ENCODE measurements around the gene PANX2.
A peak's percentile ranks its signal among the peaks of the same experiment; 100 is the strongest.

The PANX2 gene

GRCh38 chr22:50182176-50183081 lies 11.9 kb downstream of the PANX2 start:
- H3K4me3 Mint-ChIP-seq = no peak overlapping the region
- peaks cover 8% of the 10 kb centered on the region for H3K36me3 Mint-ChIP-seq (ENCODE audit: low read depth)
- no peak overlapping the region for H3K27ac Mint-ChIP-seq
- no peaks in the 10 kb centered on the region for H3K9me3 Mint-ChIP-seq
- H3K4me1 Mint-ChIP-seq (ENCODE audit: low read depth) = peaks cover 15% of the 10 kb centered on the region
- DNase-seq = no peak
- H3K27me3 Mint-ChIP-seq = peaks cover 10% of the 10 kb centered on the region

GRCh38 chr22:50183141-50183971 lies 12.8 kb downstream of the PANX2 start:
- no peaks in the 10 kb centered on the region for H3K9me3 Mint-ChIP-seq
- peaks cover 7% of the 10 kb centered on the region for H3K27me3 Mint-ChIP-seq
- H3K27ac Mint-ChIP-seq = no peak overlapping the region
- no peak for DNase-seq
- H3K4me3 Mint-ChIP-seq = no peak overlapping the region
- peaks cover 13% of the 10 kb centered on the region for H3K36me3 Mint-ChIP-seq (ENCODE audit: low read depth)
- peaks cover 22% of the 10 kb centered on the region for H3K4me1 Mint-ChIP-seq (ENCODE audit: low read depth)

GRCh38 chr22:50184004-50184901 lies 13.7 kb downstream of the PANX2 start:
- Mint-ChIP-seq H3K4me3 (peak overlapping the region; percentile 76), H3K36me3 (ENCODE audit: low read depth) (peaks cover 18% of the 10 kb centered on the region)
- DNase-seq = no peak

GRCh38 chr22:50184902-50185374 lies 14.4 kb downstream of the PANX2 start:
- Mint-ChIP-seq H3K27me3 (peaks cover 2% of the 10 kb centered on the region), H3K4me3 (peak overlapping the region; percentile 80), H3K27ac (no peak overlapping the region), H3K36me3 (ENCODE audit: low read depth) (peaks cover 22% of the 10 kb centered on the region), H3K9me3 (no peaks in the 10 kb centered on the region), H3K4me1 (ENCODE audit: low read depth) (peaks cover 34% of the 10 kb centered on the region)
- DNase-seq = no peak

More at GRCh38 chr22:50184004-50184901, 13.7 kb downstream of the PANX2 start:
- Mint-ChIP-seq H3K27me3 (peaks cover 7% of the 10 kb centered on the region), H3K9me3 (no peaks in the 10 kb centered on the region), H3K27ac (no peak overlapping the region), H3K4me1 (ENCODE audit: low read depth) (peaks cover 31% of the 10 kb centered on the region)

GRCh38 chr22:50185375-50186087 lies 15.0 kb downstream of the PANX2 start, which contains the start of gene TRABD:
Gene TRABD (plus strand): TSS chr22:50185913. CDS start chr22:50193061, 7,148 bp downstream.
- DNase-seq = peak; percentile 91
- H3K27ac Mint-ChIP-seq = peak within 1 kb of the TSS; percentile 91
- H3K27me3 Mint-ChIP-seq = peaks cover 2% of the 10 kb centered on the region
- H3K4me1 Mint-ChIP-seq (ENCODE audit: low read depth) = peaks cover 35% of the 10 kb centered on the region
- H3K9me3 Mint-ChIP-seq = no peaks in the 10 kb centered on the region
- peaks cover 23% of the 10 kb centered on the region for H3K36me3 Mint-ChIP-seq (ENCODE audit: low read depth)
- peak within 1 kb of the TSS; percentile 93 for H3K4me3 Mint-ChIP-seq

GRCh38 chr22:50186181-50186714 lies 15.7 kb downstream of the PANX2 start:
- Mint-ChIP-seq H3K27me3 (peaks cover 2% of the 10 kb centered on the region), H3K9me3 (no peaks in the 10 kb centered on the region), H3K4me3 (peak overlapping the region; percentile 93), H3K4me1 (ENCODE audit: low read depth) (peaks cover 39% of the 10 kb centered on the region), H3K27ac (peak overlapping the region; percentile 91), H3K36me3 (ENCODE audit: low read depth) (peaks cover 26% of the 10 kb centered on the region)
- no peak for DNase-seq

- no peak for DNase-seq
- Mint-ChIP-seq H3K36me3 (ENCODE audit: low read depth) (peaks cover 33% of the 10 kb centered on the region), H3K4me1 (ENCODE audit: low read depth) (peaks cover 46% of the 10 kb centered on the region), H3K4me3 (peak overlapping the region; percentile 93), H3K9me3 (no peaks in the 10 kb centered on the region), H3K27me3 (peaks cover 2% of the 10 kb centered on the region), H3K27ac (peak overlapping the region; percentile 91)
Measured at GRCh38 chr22:50186761-50187523, 16.4 kb downstream of the PANX2 start.

GRCh38 chr22:50188356-50188755 lies 17.8 kb downstream of the PANX2 start:
- peaks cover 2% of the 10 kb centered on the region for H3K27me3 Mint-ChIP-seq
- peak overlapping the region; percentile 93 for H3K4me3 Mint-ChIP-seq
- H3K36me3 Mint-ChIP-seq (ENCODE audit: low read depth) = peaks cover 46% of the 10 kb centered on the region
- H3K27ac Mint-ChIP-seq = peak overlapping the region; percentile 79
- no peaks in the 10 kb centered on the region for H3K9me3 Mint-ChIP-seq
- H3K4me1 Mint-ChIP-seq (ENCODE audit: low read depth) = peaks cover 58% of the 10 kb centered on the region
- DNase-seq = no peak

GRCh38 chr22:50189184-50189848 lies 18.8 kb downstream of the PANX2 start:
- peaks cover 56% of the 10 kb centered on the region for H3K36me3 Mint-ChIP-seq (ENCODE audit: low read depth)
- DNase-seq = no peak

GRCh38 chr22:50189849-50190181 lies 19.3 kb downstream of the PANX2 start:
- no peak for DNase-seq
- Mint-ChIP-seq H3K9me3 (no peaks in the 10 kb centered on the region), H3K4me3 (peak overlapping the region; percentile 88), H3K36me3 (ENCODE audit: low read depth) (peaks cover 59% of the 10 kb centered on the region), H3K27ac (peak overlapping the region; percentile 96), H3K4me1 (ENCODE audit: low read depth) (peaks cover 55% of the 10 kb centered on the region), H3K27me3 (no peaks in the 10 kb centered on the region)

More at GRCh38 chr22:50189184-50189848, 18.8 kb downstream of the PANX2 start:
- H3K4me3 Mint-ChIP-seq = peak overlapping the region; percentile 88
- peaks cover 58% of the 10 kb centered on the region for H3K4me1 Mint-ChIP-seq (ENCODE audit: low read depth)
- peaks cover 2% of the 10 kb centered on the region for H3K27me3 Mint-ChIP-seq
- H3K9me3 Mint-ChIP-seq = no peaks in the 10 kb centered on the region
- H3K27ac Mint-ChIP-seq = peak overlapping the region; percentile 96

- Mint-ChIP-seq H3K36me3 (ENCODE audit: low read depth) (peaks cover 65% of the 10 kb centered on the region), H3K4me1 (ENCODE audit: low read depth) (peaks cover 54% of the 10 kb centered on the region), H3K27me3 (no peaks in the 10 kb centered on the region), H3K27ac (peak overlapping the region; percentile 96), H3K9me3 (no peaks in the 10 kb centered on the region), H3K4me3 (peak overlapping the region; percentile 88)
- peak; percentile 89 for DNase-seq
Measured at GRCh38 chr22:50190182-50190940, 19.8 kb downstream of the PANX2 start.

Measured in activated T-cell treated with anti-CD3 and anti-CD28 coated beads, Interleukin-2, amount 50 U/mL, for 24 hours (primary cell).